Right lobe of liver (tissue), 4 donors: ENCODE data around the gene TTLL12.

ENCODE experiments used
- CTCF ChIP-seq, 4 donors: fragments of 200-600 bp in 3 of 4; fragments of 450-650 bp in 1 of 4; IDR thresholded peaks; one replicate each; pipeline versions ENCODE4 v1.5.1 to v1.8.0; 2016 to 2022; ENCODE audit warnings: antibody characterized with exemption in 4 of 4, mild to moderate bottlenecking in 2 of 4
- POLR2A ChIP-seq: fragments of 450-650 bp; IDR thresholded peaks from one replicate; pipeline ENCODE4 v1.6.1; 2017; ENCODE audit warnings: antibody characterized with exemption, mild to moderate bottlenecking
- donor health status: DM: no; HTN: no; CAD: no.
- donor health status: DM: no; HTN: no; CAD: no.
- donor health status: DM: no; HTN: yes; CAD: no.

DNA sequence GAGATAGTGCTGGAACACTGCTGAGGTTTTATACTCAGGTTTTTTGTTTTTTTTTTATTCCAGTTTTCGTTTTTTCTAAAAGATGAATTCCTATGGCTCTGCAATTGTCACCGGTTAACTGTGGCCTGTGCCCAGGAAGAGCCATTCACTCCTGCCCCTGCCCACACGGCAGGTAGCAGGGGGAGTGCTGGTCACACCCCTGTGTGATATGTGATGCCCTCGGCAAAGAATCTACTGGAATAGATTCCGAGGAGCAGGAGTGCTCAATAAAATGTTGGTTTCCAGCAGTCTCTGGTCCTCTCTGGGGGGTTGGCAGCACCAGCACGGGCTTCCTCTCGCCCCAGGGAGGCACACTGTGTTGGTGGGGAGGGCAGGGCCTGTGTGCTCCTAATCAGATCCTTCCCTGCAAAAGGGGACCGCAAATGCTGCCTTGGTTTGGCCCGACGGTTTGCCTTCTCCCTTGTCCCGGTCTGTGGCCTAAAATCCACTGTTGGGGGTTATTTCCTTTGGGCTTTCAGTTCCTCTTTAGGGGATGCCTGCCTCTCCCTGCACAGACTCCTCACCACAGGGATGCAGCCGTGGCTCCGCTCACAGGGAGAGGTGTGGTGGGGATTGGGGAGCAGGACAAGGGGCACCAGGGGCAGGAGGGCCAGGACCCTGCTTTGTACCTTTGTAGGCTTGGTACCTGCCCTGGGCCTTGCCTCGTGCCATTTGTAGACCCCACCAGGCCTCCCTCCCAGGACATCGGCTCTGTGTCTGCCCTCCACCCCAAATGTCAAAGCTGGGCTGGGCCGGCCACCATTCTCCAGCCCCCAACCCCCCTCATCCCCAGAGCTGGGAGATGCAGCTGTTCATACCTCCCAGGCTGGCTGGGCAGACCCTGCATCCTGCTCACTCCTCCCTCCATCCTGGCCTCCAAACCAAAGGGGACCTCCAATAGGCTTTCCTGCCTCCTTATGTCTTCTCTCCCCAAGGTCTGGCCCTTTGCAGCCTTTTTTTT lies 57.2 kb downstream of the TTLL12 start:
- TF ChIP-seq POLR2A (no peak), CTCF (IDR thresholded peaks at IDR 0.05) (no peak)
